Measurements from ENCODE around the gene ZNF771. TPM values are rescaled to one million over a fixed set of nuclear protein-coding genes. Genes with fewer than 3 reads are reported as not detected.

ZNF771 gene
- total RNA-seq, 1 experiment from 2014 or later: 11.0 TPM

DNA sequence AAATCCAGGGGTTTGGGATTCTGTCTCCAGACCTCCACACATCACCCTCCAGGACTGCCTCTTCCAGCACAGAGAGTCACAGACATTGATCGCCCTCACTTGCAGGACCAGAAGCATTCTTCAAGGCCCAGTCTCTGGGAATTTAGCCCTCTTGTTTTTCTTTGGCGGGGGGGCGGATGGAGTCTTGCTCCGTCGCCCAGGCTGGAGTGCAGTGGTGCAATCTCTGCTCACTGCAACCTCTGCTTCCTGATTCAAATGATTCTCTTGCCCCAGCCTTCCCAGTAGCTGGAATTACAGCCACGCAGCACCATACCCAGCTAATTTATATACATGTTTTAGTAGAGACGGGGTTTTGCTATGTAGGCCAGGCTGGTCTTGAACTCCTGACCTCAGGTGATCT is 56.7 kb downstream of the ZNF771 start:
- Histone ChIP-seq H3K27me3 (ENCODE audit: insufficient read depth, low read length) (no peaks in the 10 kb centered on the region), H3K9ac (ENCODE audit: low read length) (no peak overlapping the region), H3K4me1 (ENCODE audit: control insufficient read depth in 1 of 2, insufficient read depth in 2 of 2, low read length in 2 of 2) (no peaks in the 10 kb centered on the region), H3K9me3 (ENCODE audit: control insufficient read depth in 1 of 2, insufficient read depth in 1 of 2, low read depth in 1 of 2, low read length in 2 of 2) (no peaks in the 10 kb centered on the region), H3K9me2 (ENCODE audit: insufficient read depth) (no peaks in the 10 kb centered on the region), H2AFZ (ENCODE audit: low read depth, low read length, poor library complexity, severe bottlenecking) (no peak overlapping the region), H3K4me3 (replicated peaks in 1 of 2; ENCODE audit: low read depth in 1 of 2, low read length in 2 of 2) (no peak overlapping the region), H3K4me2 (ENCODE audit: low read length) (no peak overlapping the region), H3K36me3 (ENCODE audit: control insufficient read depth in 1 of 2, insufficient read depth in 2 of 2, low read length in 2 of 2) (no peaks in the 10 kb centered on the region), H3K27ac (ENCODE audit: low read depth, low read length) (no peak overlapping the region), H4K20me1 (ENCODE audit: insufficient read depth) (no peaks in the 10 kb centered on the region), H3K79me2 (ENCODE audit: insufficient read depth, low read length) (no peaks in the 10 kb centered on the region)
- POLR2A ChIA-PET: interaction anchor here (0.6 kb wide), 1 partner anchor 34 kb away, joined by 3 read pairs; no protein-coding TSS in a partner anchor
- intact Hi-C loops (cut with micrococcal nuclease): no loop called here
- no TSS peak for BruUV-seq (replicated peaks)
- RAD21 ChIA-PET (ENCODE audit: low non-redundant PET in 1 of 2, low total read pairs in 2 of 2, uncharacterized antibody in 2 of 2, unreplicated experiment in 2 of 2): no interaction called here
- TF ChIP-seq, protein P1, sequence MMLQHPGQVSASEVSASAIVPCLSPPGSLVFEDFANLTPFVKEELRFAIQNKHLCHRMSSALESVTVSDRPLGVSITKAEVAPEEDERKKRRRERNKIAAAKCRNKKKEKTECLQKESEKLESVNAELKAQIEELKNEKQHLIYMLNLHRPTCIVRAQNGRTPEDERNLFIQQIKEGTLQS (IDR thresholded peaks at IDR 0.05): no peak
- TF ChIP-seq ZNF274 (IDR thresholded peaks at IDR 0.05; ENCODE audit: low read depth, low read length) (no peak), ZFX (IDR thresholded peaks at IDR 0.05) (no peak), SP1 (IDR thresholded peaks at IDR 0.05; ENCODE audit: low read depth) (no peak), POLR2AphosphoS5 (IDR thresholded peaks at IDR 0.05; ENCODE audit: low read depth, low read length) (no peak), CEBPB (IDR thresholded peaks at IDR 0.05; ENCODE audit: low read depth) (no peak), CBX3 (IDR thresholded peaks at IDR 0.05; ENCODE audit: low read depth) (no peak), YY1 (IDR thresholded peaks at IDR 0.05; ENCODE audit: extremely low read depth, insufficient replicate concordance, low read depth, low read length) (no peak), EZH2phosphoT487 (IDR thresholded peaks at IDR 0.05; ENCODE audit: borderline replicate concordance) (no peak), SIN3A (IDR thresholded peaks at IDR 0.05; ENCODE audit: low read depth) (no peak), RAD21 (IDR thresholded peaks at IDR 0.05; ENCODE audit: low read depth) (no peak), EZH2 (IDR thresholded peaks at IDR 0.05) (no peak), EGR1 (IDR thresholded peaks at IDR 0.05; ENCODE audit: low read depth) (no peak)
- CTCF ChIA-PET: no interaction called here
- no peak for ATAC-seq
- no peak for DNase-seq (ENCODE audit: low read depth, low spot score)

Other genes starting within 250 kb of the ZNF771 start
- 7.0 TPM for gene CORO1A, start 224.0 kb upstream of the ZNF771 start, total RNA-seq (2021; ENCODE audit: unreplicated experiment)
- gene BOLA2B, start 213.9 kb upstream of the ZNF771 start, total RNA-seq (2021; ENCODE audit: unreplicated experiment): 180 TPM
- 48.3 TPM for gene SLX1A, start 213.7 kb upstream of the ZNF771 start, total RNA-seq (2021; ENCODE audit: unreplicated experiment)
- 23.5 TPM for gene SULT1A3, start 208.4 kb upstream of the ZNF771 start, total RNA-seq (2021; ENCODE audit: unreplicated experiment)
- 9.1 TPM for gene NPIPB13, start 159.1 kb upstream of the ZNF771 start, total RNA-seq (2021; ENCODE audit: unreplicated experiment)
- 51.8 TPM for gene CD2BP2, start 52.3 kb upstream of the ZNF771 start, total RNA-seq (2021; ENCODE audit: unreplicated experiment)
- 49.2 TPM for gene TBC1D10B, start 37.1 kb upstream of the ZNF771 start, total RNA-seq (2021; ENCODE audit: unreplicated experiment)
- not detected for gene MYL11, start 32.8 kb upstream of the ZNF771 start, total RNA-seq (2021; ENCODE audit: unreplicated experiment)
- 3.4 TPM for gene SEPTIN1, start 25.0 kb upstream of the ZNF771 start, total RNA-seq (2021; ENCODE audit: unreplicated experiment)
- 17.9 TPM for gene ZNF48, start 12.2 kb upstream of the ZNF771 start, total RNA-seq (2021; ENCODE audit: unreplicated experiment)
- 125 TPM for gene DCTPP1, start 22.4 kb downstream of the ZNF771 start, total RNA-seq (2021; ENCODE audit: unreplicated experiment)
- 51.3 TPM for gene SEPHS2, start 38.3 kb downstream of the ZNF771 start, total RNA-seq (2021; ENCODE audit: unreplicated experiment)
- gene ITGAL, start 65.1 kb downstream of the ZNF771 start, total RNA-seq (2021; ENCODE audit: unreplicated experiment): 1.4 TPM
- gene ZNF768, start 119.0 kb downstream of the ZNF771 start, total RNA-seq (2021; ENCODE audit: unreplicated experiment): 48.8 TPM
- gene ZNF747, start 127.3 kb downstream of the ZNF771 start, total RNA-seq (2021; ENCODE audit: unreplicated experiment): 2.1 TPM
- gene ZNF764, start 150.8 kb downstream of the ZNF771 start, total RNA-seq (2021; ENCODE audit: unreplicated experiment): 9.1 TPM
- 3.6 TPM for gene ZNF688, start 164.1 kb downstream of the ZNF771 start, total RNA-seq (2021; ENCODE audit: unreplicated experiment)
- gene ZNF785, start 178.1 kb downstream of the ZNF771 start, total RNA-seq (2021; ENCODE audit: unreplicated experiment): 0.15 TPM
- gene ZNF689, start 202.8 kb downstream of the ZNF771 start, total RNA-seq (2021; ENCODE audit: unreplicated experiment): 10.3 TPM
- gene PRR14, start 243.4 kb downstream of the ZNF771 start, total RNA-seq (2021; ENCODE audit: unreplicated experiment): 56.2 TPM